Activated CD4-positive, alpha-beta memory T cell treated with anti-CD3 and anti-CD28 coated beads for 36 hours (primary cell): Measurements from ENCODE around the gene OR13C9. TPM values are rescaled to one million over a fixed set of nuclear protein-coding genes. Genes with fewer than 3 reads are reported as not detected.
"Not testable (repeated sequence)": the region's sequence is repeated elsewhere in the genome, so short reads cannot be mapped to it uniquely, and the experiment has no call there.

Experiments
- CTCF ChIA-PET: fragments of 350-600 bp; sonication (Branson Sonifier 250); formaldehyde crosslinking; loops from one replicate; lab custom pipeline; 2021; ENCODE audit warnings: antibody characterized with exemption, inconsistent platforms; lab: Charles Lee
- POLR2A ChIA-PET: fragments of 350-600 bp; sonication (Branson Sonifier 250); formaldehyde crosslinking; loops from one replicate; lab custom pipeline; 2021; ENCODE audit warnings: antibody characterized with exemption; lab: Charles Lee
- DNase-seq: peaks from one replicate; pipeline ENCODE4 v3.0.0-alpha.2; 2020
- H3K27ac Mint-ChIP-seq: one replicate; pipeline ENCODE4 v1.8.0; 2021; ENCODE audit warnings: mixed read lengths
- H3K27me3 Mint-ChIP-seq: one replicate; pipeline ENCODE4 v1.8.0; 2021; ENCODE audit warnings: mixed read lengths
- H3K36me3 Mint-ChIP-seq: one replicate; pipeline ENCODE4 v1.8.0; 2021; ENCODE audit warnings: mixed read lengths
- H3K4me1 Mint-ChIP-seq: one replicate; pipeline ENCODE4 v1.8.0; 2021; ENCODE audit warnings: low read depth, mixed read lengths
- H3K4me3 Mint-ChIP-seq: one replicate; pipeline ENCODE4 v1.8.0; 2021; ENCODE audit warnings: mild to moderate bottlenecking, mixed read lengths
- H3K9me3 Mint-ChIP-seq: one replicate; pipeline ENCODE4 v1.8.0; 2021; ENCODE audit warnings: mixed read lengths
- intact Hi-C: fragments of 100-400 bp; cut with micrococcal nuclease; formaldehyde crosslinking; loops from one replicate; pipeline ENCODE4 v1.15.1; 2023
- total RNA-seq, 2 experiments: library from RNA; stranded (reverse); gene quantifications; one replicate each; pipeline ENCODE4 v1.2.3, GENCODE V29; 2021

Gene OR13C9, protein sequence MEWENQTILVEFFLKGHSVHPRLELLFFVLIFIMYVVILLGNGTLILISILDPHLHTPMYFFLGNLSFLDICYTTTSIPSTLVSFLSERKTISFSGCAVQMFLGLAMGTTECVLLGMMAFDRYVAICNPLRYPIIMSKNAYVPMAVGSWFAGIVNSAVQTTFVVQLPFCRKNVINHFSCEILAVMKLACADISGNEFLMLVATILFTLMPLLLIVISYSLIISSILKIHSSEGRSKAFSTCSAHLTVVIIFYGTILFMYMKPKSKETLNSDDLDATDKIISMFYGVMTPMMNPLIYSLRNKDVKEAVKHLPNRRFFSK
- not detected for total RNA-seq

DNA sequence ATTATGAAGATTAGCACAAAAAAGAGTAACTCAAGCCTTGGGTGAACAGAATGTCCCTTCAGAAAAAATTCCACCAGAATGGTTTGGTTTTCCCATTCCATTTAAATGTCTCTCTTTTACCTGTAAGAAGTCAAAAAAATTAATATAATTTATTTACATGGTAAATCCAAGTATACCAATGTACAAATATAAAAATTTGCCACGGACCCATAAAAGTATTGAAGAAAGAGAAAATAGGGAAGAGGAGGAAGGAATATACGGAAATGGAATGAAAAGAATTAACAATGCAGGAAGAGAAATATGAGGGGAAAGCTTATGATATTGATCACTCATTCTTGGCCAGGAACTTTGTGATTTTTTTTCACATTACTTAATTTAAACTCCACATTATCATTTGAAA is at the start of gene OR13C9:
Gene OR13C9 (minus strand): TSS at position 101 of the 400 bp plus-strand sequence. CDS start 0 bp downstream, at position 101.
- Mint-ChIP-seq H3K27me3 (no peaks in the 10 kb centered on the region), H3K4me3 (no peak within 1 kb of the TSS), H3K4me1 (no peaks in the 10 kb centered on the region), H3K9me3 (peaks cover 6% of the 10 kb centered on the region), H3K36me3 (no peaks in the 10 kb centered on the region), H3K27ac (no peak within 1 kb of the TSS)
- no peak for DNase-seq
- intact Hi-C loops: no loop called here
- POLR2A ChIA-PET: no interaction called here
- CTCF ChIA-PET: no interaction called here

DNA sequence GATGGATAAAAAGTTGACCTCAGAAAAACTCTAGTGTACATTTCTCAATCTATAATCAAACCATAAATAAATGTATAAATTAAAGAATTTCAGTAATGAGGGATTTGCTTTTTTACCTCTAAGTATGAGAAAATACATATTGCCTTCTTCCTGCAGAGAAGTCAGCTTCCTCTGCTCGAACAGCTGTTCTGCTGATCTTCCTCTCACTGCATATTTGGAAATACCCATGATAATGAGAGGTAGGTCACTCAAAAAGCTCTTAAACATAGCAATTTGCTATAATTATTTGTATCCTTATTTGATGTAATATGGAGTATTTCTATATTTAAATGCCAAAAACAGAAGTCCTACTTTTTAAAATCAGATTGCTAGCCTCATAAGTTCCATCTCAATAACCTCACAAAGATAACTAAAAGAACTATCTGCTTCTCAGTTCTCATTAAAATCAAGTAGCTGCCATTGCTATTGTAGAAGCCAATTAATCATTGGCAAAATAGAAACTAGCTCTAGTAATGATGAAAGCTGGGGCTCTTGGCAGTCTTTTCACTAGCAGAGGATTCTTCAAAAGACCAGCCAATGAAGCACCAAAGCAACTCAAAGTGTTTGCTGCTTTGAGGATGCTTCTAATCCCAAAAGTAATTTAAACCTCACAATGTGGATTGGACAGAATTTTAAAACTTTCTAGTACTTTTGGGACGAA is 40.6 kb upstream of the OR13C9 start:
- CTCF ChIA-PET: no interaction called here

DNA sequence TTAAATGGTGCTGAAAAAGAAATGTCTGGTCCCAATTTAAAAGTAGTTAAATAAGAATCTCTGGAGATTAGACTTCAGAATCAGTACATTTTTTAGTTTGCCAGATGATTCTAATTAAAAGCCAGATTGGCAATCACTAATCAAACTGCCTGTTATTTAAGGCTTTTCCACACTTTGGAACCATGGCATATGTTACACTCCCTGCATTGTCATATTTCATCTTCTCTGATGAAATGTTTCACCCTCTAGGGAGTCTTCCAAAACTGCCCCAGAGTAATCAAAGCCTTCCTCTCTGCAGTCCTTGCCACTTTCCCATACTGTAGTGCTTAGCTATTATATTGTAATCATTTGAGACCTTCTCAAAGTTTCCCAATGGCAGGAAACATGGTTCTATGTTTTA is 17.5 kb upstream of the OR13C9 start:
- H3K9me3 Mint-ChIP-seq: peaks cover 18% of the 10 kb centered on the region
- ChIA-PET POLR2A (no interaction called here), CTCF (no interaction called here)
- H3K27me3 Mint-ChIP-seq: no peaks in the 10 kb centered on the region
- H3K27ac Mint-ChIP-seq: no peak overlapping the region
- no peaks in the 10 kb centered on the region for H3K4me1 Mint-ChIP-seq
- no peak overlapping the region for H3K4me3 Mint-ChIP-seq
- no peak for DNase-seq
- intact Hi-C loops: no loop called here
- no peaks in the 10 kb centered on the region for H3K36me3 Mint-ChIP-seq

More for the DNA sequence above, 40.6 kb upstream of the OR13C9 start:
- POLR2A ChIA-PET: no interaction called here
- Mint-ChIP-seq H3K4me1 (no peaks in the 10 kb centered on the region), H3K27ac (no peak overlapping the region), H3K4me3 (no peak overlapping the region), H3K9me3 (peaks cover 3% of the 10 kb centered on the region), H3K36me3 (no peaks in the 10 kb centered on the region), H3K27me3 (peaks cover 1% of the 10 kb centered on the region)
- intact Hi-C loops: no loop called here
- no peak for DNase-seq

DNA sequence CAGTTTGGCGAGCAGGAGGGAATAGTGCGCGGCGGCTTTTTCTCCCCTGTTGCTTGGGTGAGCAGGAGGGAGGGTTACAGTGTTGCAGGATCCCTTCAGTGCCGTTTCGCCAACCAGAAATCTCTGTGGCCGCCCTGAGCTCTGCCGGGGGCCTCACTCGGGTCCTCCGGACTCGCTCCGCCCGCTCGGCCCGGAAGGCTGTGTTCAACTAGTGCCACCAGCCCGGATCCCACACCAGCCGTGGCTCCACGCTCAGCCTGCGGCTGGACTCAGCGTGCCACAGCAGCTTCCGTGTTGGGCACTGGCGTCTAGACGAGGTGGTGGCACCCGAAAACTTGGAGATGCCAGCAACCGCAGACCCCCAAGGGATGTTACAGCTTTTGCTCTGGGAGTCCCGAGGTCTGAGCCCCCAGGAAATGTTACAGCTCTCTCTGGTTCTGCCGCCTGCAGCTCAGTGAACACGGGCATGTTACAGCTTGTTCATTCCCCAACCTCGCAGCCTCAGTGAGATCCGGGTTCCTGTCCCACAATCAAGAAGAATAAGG is 16.0 kb upstream of the OR13C9 start:
- no peaks in the 10 kb centered on the region for H3K36me3 Mint-ChIP-seq
- H3K9me3 Mint-ChIP-seq: peaks cover 9% of the 10 kb centered on the region
- DNase-seq: no peak
- CTCF ChIA-PET: no interaction called here
- no peaks in the 10 kb centered on the region for H3K4me1 Mint-ChIP-seq
- intact Hi-C loops: no loop called here
- POLR2A ChIA-PET: no interaction called here
- no peaks in the 10 kb centered on the region for H3K27me3 Mint-ChIP-seq
- no peak overlapping the region for H3K27ac Mint-ChIP-seq
- H3K4me3 Mint-ChIP-seq: no peak overlapping the region

DNA sequence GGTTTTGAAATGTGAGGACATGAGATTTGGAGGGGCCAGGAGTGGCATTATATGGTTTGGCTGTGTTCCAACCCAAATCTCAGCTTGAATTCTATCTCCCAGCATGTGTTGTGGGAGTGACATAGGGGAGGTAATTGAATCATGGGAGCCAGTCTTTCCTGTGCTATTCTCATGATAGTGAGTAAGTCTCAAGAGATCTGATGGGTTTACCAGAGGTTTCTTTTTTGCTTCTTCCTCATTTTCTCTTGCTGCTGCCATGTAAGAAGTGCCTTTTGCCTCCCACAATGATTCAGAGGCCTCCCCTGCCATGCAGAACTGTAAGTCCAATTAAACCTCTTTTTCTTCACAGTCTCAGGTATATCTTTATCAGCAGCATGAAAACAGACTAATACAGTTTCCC is 8.0 kb upstream of the OR13C9 start:
- H3K36me3 Mint-ChIP-seq, H3K27me3 Mint-ChIP-seq, intact Hi-C loops, POLR2A ChIA-PET, CTCF ChIA-PET, H3K4me1 Mint-ChIP-seq, H3K4me3 Mint-ChIP-seq, DNase-seq, H3K27ac Mint-ChIP-seq, H3K9me3 Mint-ChIP-seq: not testable (repeated sequence)

DNA sequence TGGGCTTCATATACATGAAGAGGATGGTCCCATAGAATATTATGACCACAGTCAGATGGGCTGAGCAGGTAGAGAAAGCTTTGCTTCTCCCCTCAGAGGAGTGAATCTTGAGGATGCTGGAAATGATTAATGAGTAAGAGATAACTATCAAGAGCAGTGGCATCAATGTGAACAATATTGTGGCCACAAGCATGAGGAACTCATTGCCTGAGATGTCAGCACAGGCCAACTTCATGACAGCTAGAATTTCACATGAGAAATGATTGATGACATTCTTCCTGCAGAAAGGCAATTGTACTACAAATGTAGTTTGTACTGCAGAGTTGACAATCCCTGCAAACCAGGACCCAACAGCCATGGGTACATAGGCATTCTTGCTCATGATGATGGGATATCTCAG is 586 bp downstream of the OR13C9 start:
- CTCF ChIA-PET: no interaction called here
- intact Hi-C loops: no loop called here
- Mint-ChIP-seq H3K4me3 (no peak overlapping the region), H3K4me1 (no peaks in the 10 kb centered on the region), H3K27me3 (peaks cover 2% of the 10 kb centered on the region), H3K27ac (no peak overlapping the region), H3K9me3 (peaks cover 6% of the 10 kb centered on the region), H3K36me3 (no peaks in the 10 kb centered on the region)
- DNase-seq: no peak
- POLR2A ChIA-PET: no interaction called here

DNA sequence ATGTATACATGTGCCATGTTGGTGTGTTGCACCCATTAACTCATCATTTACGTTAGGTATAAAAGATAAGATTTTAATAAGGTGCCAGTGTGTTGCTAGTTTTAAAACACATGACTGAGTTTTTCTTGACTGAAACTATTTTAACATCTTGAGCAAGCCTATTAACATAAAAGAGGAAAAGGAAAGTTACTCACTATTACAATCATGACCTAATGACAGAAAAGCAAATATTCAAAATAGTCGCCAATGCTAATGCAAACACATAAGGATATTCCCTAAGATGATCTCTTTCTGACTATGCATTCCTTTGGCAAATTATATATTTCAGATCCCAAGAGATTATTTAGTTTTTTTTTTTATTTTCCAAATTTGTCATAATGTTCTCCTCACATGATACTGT is 6.8 kb downstream of the OR13C9 start:
- ChIA-PET CTCF (no interaction called here), POLR2A (no interaction called here)
- no peak for DNase-seq
- Mint-ChIP-seq H3K4me3 (no peak overlapping the region), H3K4me1 (no peaks in the 10 kb centered on the region), H3K27me3 (peaks cover 2% of the 10 kb centered on the region), H3K36me3 (no peaks in the 10 kb centered on the region), H3K9me3 (peaks cover 6% of the 10 kb centered on the region), H3K27ac (no peak overlapping the region)
- intact Hi-C loops: no loop called here

DNA sequence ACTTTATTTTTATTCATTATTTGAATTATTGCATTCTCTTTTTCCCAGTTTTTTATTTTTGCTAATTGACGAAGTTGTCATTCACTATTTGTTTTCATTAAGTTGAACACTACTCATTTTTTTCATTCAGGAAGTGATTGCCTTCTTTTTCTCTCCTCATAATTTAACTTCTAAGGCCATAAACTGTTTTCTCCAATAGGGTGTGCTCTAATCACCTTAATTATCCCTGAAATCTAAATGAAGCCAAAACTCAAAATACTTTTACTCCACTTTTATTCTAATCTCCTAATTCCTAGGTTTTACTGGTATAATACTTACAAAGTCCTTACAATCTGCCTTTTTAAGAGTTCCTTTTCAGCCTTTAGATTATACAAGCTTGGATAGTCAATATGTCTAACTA is 9.7 kb downstream of the OR13C9 start:
- Mint-ChIP-seq H3K9me3 (no peaks in the 10 kb centered on the region), H3K27me3 (peaks cover 2% of the 10 kb centered on the region), H3K36me3 (no peaks in the 10 kb centered on the region), H3K4me1 (no peaks in the 10 kb centered on the region), H3K27ac (no peak overlapping the region), H3K4me3 (no peak overlapping the region)
- DNase-seq: no peak
- POLR2A ChIA-PET: no interaction called here
- CTCF ChIA-PET: no interaction called here
- intact Hi-C loops: no loop called here

DNA sequence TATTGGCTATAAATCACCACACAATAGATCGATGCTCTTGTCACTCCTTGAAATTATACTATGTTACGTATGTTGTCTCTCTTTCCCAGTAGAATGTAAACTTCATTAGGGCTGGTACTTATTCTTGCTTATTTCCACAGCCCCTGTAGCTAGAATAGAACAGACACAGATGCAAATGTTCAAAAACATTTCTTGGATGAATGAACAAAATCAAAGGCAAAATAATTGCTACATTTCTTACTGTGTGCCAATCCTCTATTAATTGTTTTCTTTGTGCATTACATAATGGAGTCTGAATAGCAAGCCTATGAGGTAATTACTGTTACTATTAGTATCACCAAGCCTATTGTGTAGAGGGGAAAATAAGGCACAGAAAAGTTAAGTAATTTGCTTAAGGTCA is 11.9 kb downstream of the OR13C9 start:
- Mint-ChIP-seq H3K36me3 (no peaks in the 10 kb centered on the region), H3K9me3 (no peaks in the 10 kb centered on the region), H3K4me3 (no peak overlapping the region), H3K27ac (no peak overlapping the region), H3K4me1 (no peaks in the 10 kb centered on the region), H3K27me3 (no peaks in the 10 kb centered on the region)
- POLR2A ChIA-PET: no interaction called here
- CTCF ChIA-PET: no interaction called here
- no peak for DNase-seq
- intact Hi-C loops: no loop called here

DNA sequence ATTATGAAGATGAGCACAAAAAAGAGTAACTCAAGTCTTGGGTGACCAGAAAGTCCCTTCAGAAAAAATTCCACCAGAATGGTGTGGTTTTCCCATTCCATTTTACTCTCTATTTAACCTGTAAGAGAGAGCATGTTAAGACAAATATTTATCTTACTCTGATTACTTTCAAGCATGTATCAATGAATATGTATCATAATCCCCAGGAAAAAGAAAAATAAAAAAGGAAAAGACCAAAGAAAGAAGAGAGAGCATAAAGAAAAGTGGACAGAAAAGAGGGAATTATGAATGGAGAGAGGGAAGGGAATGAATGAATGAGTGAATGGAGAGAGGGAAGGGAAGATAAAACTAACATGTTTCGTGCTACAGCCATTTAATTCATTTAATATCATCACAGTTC is 12.5 kb downstream of the OR13C9 start, which contains the start of gene OR13C2:
Gene OR13C2 (minus strand): TSS at position 101 of the 400 bp plus-strand sequence. CDS start 0 bp downstream, at position 101.
- H3K36me3 Mint-ChIP-seq, H3K27ac Mint-ChIP-seq, POLR2A ChIA-PET, CTCF ChIA-PET, DNase-seq, H3K9me3 Mint-ChIP-seq, H3K27me3 Mint-ChIP-seq, intact Hi-C loops, H3K4me1 Mint-ChIP-seq, H3K4me3 Mint-ChIP-seq: not testable (repeated sequence)

DNA sequence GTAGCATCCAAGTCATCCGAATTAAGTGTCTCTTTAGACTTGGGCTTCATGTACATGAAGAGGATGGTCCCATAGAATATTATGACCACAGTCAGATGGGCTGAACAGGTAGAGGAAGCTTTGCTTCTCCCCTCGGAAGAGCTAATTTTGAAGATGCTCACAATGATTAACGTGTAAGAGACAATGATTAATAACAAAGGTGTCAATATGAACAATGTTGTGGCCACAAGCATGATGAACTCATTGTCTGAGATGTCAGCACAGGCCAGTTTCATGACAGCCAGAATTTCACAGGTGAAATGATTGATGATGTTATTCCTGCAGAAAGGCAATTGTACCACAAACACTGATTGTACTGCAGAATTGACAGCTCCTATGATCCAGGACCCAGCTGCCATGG is 13.2 kb downstream of the OR13C9 start:
- no peaks in the 10 kb centered on the region for H3K4me1 Mint-ChIP-seq
- no peak overlapping the region for H3K4me3 Mint-ChIP-seq
- H3K36me3 Mint-ChIP-seq: no peaks in the 10 kb centered on the region
- CTCF ChIA-PET: no interaction called here
- DNase-seq: no peak
- H3K27me3 Mint-ChIP-seq: no peaks in the 10 kb centered on the region
- no peak overlapping the region for H3K27ac Mint-ChIP-seq
- intact Hi-C loops: no loop called here
- no peaks in the 10 kb centered on the region for H3K9me3 Mint-ChIP-seq
- POLR2A ChIA-PET: no interaction called here

DNA sequence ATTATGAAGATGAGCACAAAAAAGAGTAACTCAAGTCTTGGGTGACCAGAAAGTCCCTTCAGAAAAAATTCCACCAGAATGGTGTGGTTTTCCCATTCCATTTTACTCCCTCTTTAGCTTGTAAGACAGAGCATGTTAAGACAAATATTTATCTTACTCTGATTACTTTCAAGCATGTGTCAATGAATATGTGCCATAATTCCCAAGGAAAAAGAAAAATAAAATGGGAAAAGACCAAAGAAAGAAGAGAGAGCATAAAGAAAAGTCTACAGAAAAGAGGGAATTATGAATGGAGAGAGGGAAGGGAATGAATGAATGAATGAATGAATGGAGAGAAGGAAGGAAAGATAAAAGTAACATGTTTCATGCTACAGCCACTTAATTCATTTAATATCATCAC is 18.7 kb downstream of the OR13C9 start, which contains the start of gene OR13C5:
Gene OR13C5 (minus strand): TSS at position 101 of the 400 bp plus-strand sequence. CDS start 0 bp downstream, at position 101.
- POLR2A ChIA-PET, H3K27me3 Mint-ChIP-seq, H3K36me3 Mint-ChIP-seq, intact Hi-C loops, H3K27ac Mint-ChIP-seq, H3K4me3 Mint-ChIP-seq, H3K9me3 Mint-ChIP-seq, H3K4me1 Mint-ChIP-seq, DNase-seq, CTCF ChIA-PET: not testable (repeated sequence)
